Endothelial cell (in vitro differentiated cells): ENCODE measurements around the gene EP400. TPM values are rescaled to one million over a fixed set of nuclear protein-coding genes. Genes with fewer than 3 reads are reported as not detected.

Experiments
- DNase-seq: peaks from one replicate; pipeline ENCODE4 v3.0.0; 2021; ENCODE audit warnings: low spot score
- H3K27ac Mint-ChIP-seq: one replicate; pipeline ENCODE4 v1.8.0; 2021; ENCODE audit warnings: mixed read lengths, inconsistent platforms; ENCODE audit not compliant: unreplicated experiment
- H3K27me3 Mint-ChIP-seq: one replicate; pipeline ENCODE4 v1.8.0; 2021; ENCODE audit warnings: mild to moderate bottlenecking, moderate library complexity, mixed read lengths, inconsistent platforms; ENCODE audit not compliant: unreplicated experiment
- H3K36me3 Mint-ChIP-seq: one replicate; pipeline ENCODE4 v1.8.0; 2021; ENCODE audit warnings: mild to moderate bottlenecking, low read depth, mixed read lengths, inconsistent platforms; ENCODE audit not compliant: unreplicated experiment
- H3K4me1 Mint-ChIP-seq: one replicate; pipeline ENCODE4 v1.8.0; 2021; ENCODE audit warnings: mild to moderate bottlenecking, mixed read lengths, inconsistent platforms; ENCODE audit not compliant: unreplicated experiment
- H3K4me3 Mint-ChIP-seq: one replicate; pipeline ENCODE4 v1.8.0; 2021; ENCODE audit warnings: mild to moderate bottlenecking, mixed read lengths, inconsistent platforms; ENCODE audit not compliant: unreplicated experiment
- H3K9me3 Mint-ChIP-seq: one replicate; pipeline ENCODE4 v1.8.0; 2021; ENCODE audit warnings: mixed read lengths, inconsistent platforms; ENCODE audit not compliant: unreplicated experiment
- CTCF ChIP-seq: fragments of 200-600 bp; sonication (generic); IDR thresholded peaks from one replicate; pipeline ENCODE4 v1.5.0; 2021; ENCODE audit warnings: antibody characterized with exemption; ENCODE audit not compliant: unreplicated experiment
- total RNA-seq: library from RNA; stranded (reverse); fragmentation: NEBNext Ultra II Directional; extraction: Animal tissue kit (Norgen Biotek cat#: 25700); gene quantifications from one replicate; pipeline ENCODE4 v1.2.1, GENCODE V29; 2021; ENCODE audit not compliant: unreplicated experiment

Gene EP400
- total RNA-seq, 1 donor from 2014 or later, result 66.2 TPM

GRCh38 chr12:132129007-132129406 is 179.3 kb downstream of the EP400 start:
- H3K9me3 Mint-ChIP-seq, result peaks cover 5% of the 10 kb centered on the region
- H3K36me3 Mint-ChIP-seq, result peaks cover 73% of the 10 kb centered on the region
- H3K27ac Mint-ChIP-seq, result no peak overlapping the region

GRCh38 chr12:132130690-132131089 is 180.9 kb downstream of the EP400 start:
- no peak for DNase-seq
- Mint-ChIP-seq H3K4me1 (no peaks in the 10 kb centered on the region), H3K4me3 (no peak overlapping the region), H3K9me3 (peaks cover 5% of the 10 kb centered on the region), H3K27me3 (peaks cover 12% of the 10 kb centered on the region), H3K36me3 (peaks cover 60% of the 10 kb centered on the region), H3K27ac (no peak overlapping the region)
- TF ChIP-seq CTCF, result no peak

More at GRCh38 chr12:132129007-132129406, 179.3 kb downstream of the EP400 start:
- TF ChIP-seq CTCF, result no peak
- no peaks in the 10 kb centered on the region for H3K4me1 Mint-ChIP-seq
- peaks cover 12% of the 10 kb centered on the region for H3K27me3 Mint-ChIP-seq
- no peak for DNase-seq
- H3K4me3 Mint-ChIP-seq, result peak overlapping the region; percentile 78

Other genes with a start within 250 kb of the EP400 start
- 56.3 TPM for gene SFSWAP, start 238.9 kb upstream of the EP400 start, total RNA-seq
- 6.3 TPM for gene MMP17, start 121.5 kb upstream of the EP400 start, total RNA-seq
- gene ULK1, start 55.3 kb upstream of the EP400 start, total RNA-seq, result 53.7 TPM
- 25.8 TPM for gene PUS1, start 20.7 kb upstream of the EP400 start, total RNA-seq
- 16.1 TPM for gene DDX51, start 194.4 kb downstream of the EP400 start, total RNA-seq
- gene NOC4L, start 194.5 kb downstream of the EP400 start, total RNA-seq, result 18.2 TPM